Stimulated activated CD4-positive, alpha-beta T cell treated with anti-CD3 and anti-CD28 coated beads, Interleukin-15, amount 100 ng/mL, for 24 hours (primary cell): ENCODE measurements around the gene GSG1L.
"Not testable (repeated sequence)": the region's sequence is repeated elsewhere in the genome, so short reads cannot be mapped to it uniquely, and the experiment has no call there.

ENCODE experiments used
- DNase-seq: peaks from one replicate; pipeline ENCODE4 v3.0.0-alpha.2; 2020

Gene GSG1L

GRCh38 chr16:27880287-27880686 is 183.2 kb downstream of the GSG1L start:
- DNase-seq, result no peak

GRCh38 chr16:27879601-27880247 is 183.8 kb downstream of the GSG1L start:
- no peak for DNase-seq

GRCh38 chr16:27872627-27873026 is 190.9 kb downstream of the GSG1L start:
- not testable (repeated sequence) for DNase-seq

- no peak for DNase-seq
Observed at GRCh38 chr16:27870116-27870798, 193.3 kb downstream of the GSG1L start.

- DNase-seq, result no peak
Observed at GRCh38 chr16:27869411-27869810, 194.1 kb downstream of the GSG1L start.

- DNase-seq, result no peak
Observed at GRCh38 chr16:27868180-27868579, 195.3 kb downstream of the GSG1L start.

GRCh38 chr16:27867122-27868110 is 196.1 kb downstream of the GSG1L start:
- peak; percentile 84 for DNase-seq

GRCh38 chr16:27863377-27863776 is 200.1 kb downstream of the GSG1L start:
- no peak for DNase-seq

- no peak for DNase-seq
Observed at GRCh38 chr16:27862953-27863352, 200.6 kb downstream of the GSG1L start.

GRCh38 chr16:27860091-27860490 is 203.4 kb downstream of the GSG1L start:
- DNase-seq, result no peak

GRCh38 chr16:27859020-27859419 is 204.5 kb downstream of the GSG1L start:
- no peak for DNase-seq

- DNase-seq, result no peak
Observed at GRCh38 chr16:27853651-27854050, 209.9 kb downstream of the GSG1L start.

- DNase-seq, result no peak
Observed at GRCh38 chr16:27853101-27853500, 210.4 kb downstream of the GSG1L start.

GRCh38 chr16:27852681-27853080 is 210.8 kb downstream of the GSG1L start:
- no peak for DNase-seq

GRCh38 chr16:27852116-27852515 is 211.4 kb downstream of the GSG1L start:
- DNase-seq, result no peak

- DNase-seq, result no peak
Observed at GRCh38 chr16:27851586-27851985, 211.9 kb downstream of the GSG1L start.

- no peak for DNase-seq
Observed at GRCh38 chr16:27849621-27850020, 213.9 kb downstream of the GSG1L start.

GRCh38 chr16:27847030-27847550 is 216.4 kb downstream of the GSG1L start:
- no peak for DNase-seq

- no peak for DNase-seq
Observed at GRCh38 chr16:27844826-27845225, 218.7 kb downstream of the GSG1L start.

- no peak for DNase-seq
Observed at GRCh38 chr16:27843800-27844199, 219.7 kb downstream of the GSG1L start.

- DNase-seq, result no peak
Observed at GRCh38 chr16:27841911-27842310, 221.6 kb downstream of the GSG1L start.

GRCh38 chr16:27841061-27841801 is 222.3 kb downstream of the GSG1L start:
- no peak for DNase-seq
